Measurements from ENCODE around the gene LGR4. TPM values are rescaled to one million over a fixed set of nuclear protein-coding genes. Genes with fewer than 3 reads are reported as not detected.

The LGR4 gene
- total RNA-seq, 1 experiment from 2014 or later = 99.2 TPM

DNA sequence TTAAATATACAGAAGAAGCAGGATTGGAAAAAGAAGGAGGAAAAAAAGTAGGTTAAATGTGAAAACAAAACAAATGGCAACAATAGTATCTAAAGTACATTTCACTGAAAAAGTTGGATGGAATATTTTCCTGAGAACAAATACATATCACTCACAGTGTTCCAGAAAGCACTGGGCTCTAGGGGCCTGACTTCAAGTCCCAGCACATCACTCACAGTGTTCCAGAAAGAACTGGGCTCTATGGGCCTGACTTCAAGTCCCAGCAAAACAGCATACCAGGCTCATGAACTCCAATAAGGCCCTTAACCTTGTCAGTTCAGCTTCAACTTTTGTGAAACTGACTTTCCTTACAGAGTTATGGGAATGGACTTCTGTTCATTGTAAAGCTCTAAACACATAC, 63.5 kb downstream of the LGR4 start:
- no peak overlapping the region for H4K91ac ChIP-seq (ENCODE audit: insufficient read length, low read depth, low read length)
- H3K27ac Mint-ChIP-seq = peak overlapping the region in 1 of 3 experiments; percentile 13; a peak in 2 of 7 replicates
- TF ChIP-seq, protein P1, sequence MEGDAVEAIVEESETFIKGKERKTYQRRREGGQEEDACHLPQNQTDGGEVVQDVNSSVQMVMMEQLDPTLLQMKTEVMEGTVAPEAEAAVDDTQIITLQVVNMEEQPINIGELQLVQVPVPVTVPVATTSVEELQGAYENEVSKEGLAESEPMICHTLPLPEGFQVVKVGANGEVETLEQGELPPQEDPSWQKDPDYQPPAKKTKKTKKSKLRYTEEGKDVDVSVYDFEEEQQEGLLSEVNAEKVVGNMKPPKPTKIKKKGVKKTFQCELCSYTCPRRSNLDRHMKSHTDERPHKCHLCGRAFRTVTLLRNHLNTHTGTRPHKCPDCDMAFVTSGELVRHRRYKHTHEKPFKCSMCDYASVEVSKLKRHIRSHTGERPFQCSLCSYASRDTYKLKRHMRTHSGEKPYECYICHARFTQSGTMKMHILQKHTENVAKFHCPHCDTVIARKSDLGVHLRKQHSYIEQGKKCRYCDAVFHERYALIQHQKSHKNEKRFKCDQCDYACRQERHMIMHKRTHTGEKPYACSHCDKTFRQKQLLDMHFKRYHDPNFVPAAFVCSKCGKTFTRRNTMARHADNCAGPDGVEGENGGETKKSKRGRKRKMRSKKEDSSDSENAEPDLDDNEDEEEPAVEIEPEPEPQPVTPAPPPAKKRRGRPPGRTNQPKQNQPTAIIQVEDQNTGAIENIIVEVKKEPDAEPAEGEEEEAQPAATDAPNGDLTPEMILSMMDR (conservative IDR thresholded peaks at IDR 0.05) = no peak

More for the DNA sequence above, 63.5 kb downstream of the LGR4 start:
- Histone ChIP-seq H2BK15ac (ENCODE audit: low read depth, low read length) (no peak overlapping the region), H3K14ac (ENCODE audit: insufficient read depth, low read length) (no peak overlapping the region), H3K18ac (ENCODE audit: insufficient read length, low read depth, low read length) (no peak overlapping the region), H3K4me1 (ENCODE audit: insufficient read depth, low read length) (0 out of 2 replicates have a peak, but pooled peaks cover 2% of the 10 kb centered on the region), H3K79me2 (ENCODE audit: insufficient read depth, low read length) (no peaks in the 10 kb centered on the region), H4K20me1 (ENCODE audit: control insufficient read depth, insufficient read depth, insufficient read length) (no peaks in the 10 kb centered on the region), H3K27me3 (ENCODE audit: insufficient read depth, low read length) (no peaks in the 10 kb centered on the region), H3K79me1 (ENCODE audit: insufficient read depth, low read depth, low read length, poor library complexity, severe bottlenecking) (peaks cover 2% of the 10 kb centered on the region), H3K4ac (ENCODE audit: low read depth, low read length) (no peak overlapping the region), H2AK5ac (ENCODE audit: insufficient read length, low read length) (no peak overlapping the region), H4K5ac (ENCODE audit: insufficient read length, low read depth, low read length) (no peak overlapping the region), H3K9me3 (ENCODE audit: control insufficient read depth, low read depth, low read length) (no peaks in the 10 kb centered on the region), H2BK5ac (ENCODE audit: insufficient read length, low read length) (no peak overlapping the region), H3K4me2 (ENCODE audit: insufficient read depth, insufficient read length, low read length) (no peak overlapping the region), H3K56ac (ENCODE audit: insufficient read length, low read depth, low read length) (no peak overlapping the region), H2BK20ac (ENCODE audit: low read depth, low read length, poor library complexity, severe bottlenecking) (no peak overlapping the region), H3T11ph (ENCODE audit: low read length) (no peak overlapping the region), H3K23me2 (ENCODE audit: insufficient read length, low read depth, low read length, poor library complexity, severe bottlenecking) (no peaks in the 10 kb centered on the region), H2BK120ac (ENCODE audit: low read depth, low read length, poor library complexity, severe bottlenecking) (no peak overlapping the region), H2AFZ (ENCODE audit: low read length) (no peak overlapping the region), H3K9ac (ENCODE audit: extremely low read depth, insufficient read length, low read length) (no peak overlapping the region), H3K23ac (ENCODE audit: insufficient read length, low read depth, low read length) (no peak overlapping the region), H3K27ac (ENCODE audit: insufficient read length, low read depth, low read length) (no peak overlapping the region), H4K8ac (replicated peaks; ENCODE audit: insufficient read length, low read depth, low read length) (no peak overlapping the region), H2BK12ac (ENCODE audit: insufficient read length, low read depth, low read length) (no peak overlapping the region)
- Mint-ChIP-seq H3K9me3 (no peaks in the 10 kb centered on the region), H3K27me3 (ENCODE audit: low read depth) (no peaks in the 10 kb centered on the region), H3K4me3 (no peak overlapping the region), H3K4me1 (peaks cover 10 to 13% of the 10 kb centered on the region in 2 experiments), H3K36me3 (ENCODE audit: insufficient read depth in 1 of 3, low read depth in 3 of 3) (peaks cover 1 to 27% (median 20%) of the 10 kb centered on the region in 3 experiments; a peak in 6 of 7 replicates)
- no peak for DNase-seq

Measured in H9 (cell line).